HepG2 (cell line): ENCODE results near the gene HNRNPL. TPM values are rescaled to one million over a fixed set of nuclear protein-coding genes. Genes with fewer than 3 reads are reported as not detected.

Experiments used
- GRHL1 ChIP-seq: sonication (generic); formaldehyde crosslinking; conservative IDR thresholded peaks from 2 replicates; pipeline ENCODE4 v1.8.0; 2022; ENCODE audit warnings: missing genetic modification reagents
- HNF1A ChIP-seq, 2 experiments: sonication (generic) in 1 of 2; formaldehyde crosslinking in 1 of 2; IDR thresholded peaks; 2 replicates each; pipeline versions ENCODE4 v1.4.0 to v1.6.1; 2016 to 2020; ENCODE audit warnings: borderline replicate concordance in 1 of 2, low read depth in 1 of 2, mild to moderate bottlenecking in 1 of 2, missing genetic modification reagents in 1 of 2
- MED8 ChIP-seq: sonication (generic); formaldehyde crosslinking; IDR thresholded peaks from 2 replicates; pipeline ENCODE4 v1.8.1; 2023; ENCODE audit warnings: mild to moderate bottlenecking, missing genetic modification reagents; ENCODE audit not compliant: insufficient replicate concordance
- RELA ChIP-seq: sonication (generic); formaldehyde crosslinking; IDR thresholded peaks from 2 replicates; pipeline ENCODE4 v1.4.0; 2020; ENCODE audit warnings: missing genetic modification reagents
- TERF1 ChIP-seq: sonication (generic); formaldehyde crosslinking; IDR thresholded peaks from 2 replicates; pipeline ENCODE4 v1.8.0; 2022; ENCODE audit warnings: mild to moderate bottlenecking, missing genetic modification reagents, moderate library complexity
- ZBTB26 ChIP-seq: IDR thresholded peaks from 2 replicates; pipeline ENCODE4 v1.6.1; 2016; ENCODE audit warnings: missing compliant biosample characterization, missing genetic modification reagents, borderline replicate concordance
- ZHX2 ChIP-seq, 2 experiments: sonication (generic) in 1 of 2; formaldehyde crosslinking in 1 of 2; IDR thresholded peaks; 2 replicates each; pipeline versions ENCODE4 v1.6.1 to v1.9.0; 2014 to 2022; ENCODE audit warnings: antibody characterized with exemption in 1 of 2, borderline replicate concordance in 1 of 2, inconsistent platforms in 1 of 2, low read depth in 1 of 2, missing genetic modification reagents in 1 of 2
- ZNF543 ChIP-seq: sonication (generic); formaldehyde crosslinking; IDR thresholded peaks from 2 replicates; pipeline ENCODE4 v1.4.0; 2020; ENCODE audit warnings: mild to moderate bottlenecking, missing genetic modification reagents
- ZNF776 ChIP-seq: sonication (generic); formaldehyde crosslinking; IDR thresholded peaks from 2 replicates; pipeline ENCODE4 v1.4.0; 2020; ENCODE audit warnings: mild to moderate bottlenecking, missing genetic modification reagents
- ZSCAN12 ChIP-seq: sonication (generic); formaldehyde crosslinking; IDR thresholded peaks from 2 replicates; pipeline ENCODE4 v1.9.0; 2021; ENCODE audit warnings: mild to moderate bottlenecking, missing genetic modification reagents
- polyA plus RNA-seq, 8 experiments: library from polyadenylated mRNA; depleted of rRNA in 3 of 8; stranded (reverse) in 7 of 8; unstranded in 1 of 8; fragments of >200 nt; fragmentation: Illumina TruSeq in 4 of 8; extraction: Trizol in 4 of 8; gene quantifications; 2 replicates each; pipeline versions ENCODE4 v1.2.1 to v1.2.3, GENCODE V29; 2011 to 2016; ENCODE audit warnings: low read depth in 4 of 8, missing spikeins in 1 of 8, mixed read lengths in 1 of 8; ENCODE audit not compliant: insufficient read depth in 1 of 8
- total RNA-seq, 5 experiments: library from RNA; depleted of rRNA; stranded (reverse); fragments of >200 nt; fragmentation: Illumina TruSeq; extraction: Trizol; gene quantifications; 2 replicates each; pipeline ENCODE4 v1.2.3, GENCODE V29; 2016; ENCODE audit warnings: low read depth in 1 of 5

Gene HNRNPL
- total and polyA plus RNA-seq, 2 of the 13 experiments (the other 11 are each of a cell fraction or from before 2014, with no cell fraction given): 156 to 278 TPM

GRCh38 chr19:38851622-38852230 lies 1.9 kb upstream of the HNRNPL start (continued):
- TF ChIP-seq ZHX2 (IDR thresholded peaks at IDR 0.05; ENCODE audit: low read depth) (peak; percentile 24; the same call in 1 of the 2 replicates), ZHX2 (CRISPR knock-in tag; IDR thresholded peaks at IDR 0.05; ENCODE audit: borderline replicate concordance) (no peak), ZNF776 (CRISPR knock-in tag) (no peak), HNF1A (IDR thresholded peaks at IDR 0.05; ENCODE audit: low read depth) (0 out of 2 replicates have a peak, but pooled peaks have one; percentile 16), HNF1A (CRISPR knock-in tag; IDR thresholded peaks at IDR 0.05; ENCODE audit: borderline replicate concordance) (0 out of 2 replicates have a peak, but pooled peaks have one; percentile 60), ZSCAN12 (CRISPR knock-in tag) (peak; percentile 65; the same call in 1 of the 2 replicates), GRHL1 (CRISPR knock-in tag) (no peak), MED8 (CRISPR knock-in tag) (peak; percentile 11), RELA (CRISPR knock-in tag) (no peak), TERF1 (no peak), ZBTB26 (no peak; the same call in 1 of the 2 replicates), ZNF543 (CRISPR knock-in tag) (peak; percentile 80; the same call in 1 of the 2 replicates)
